ENCODE measurements around the gene RBM33. TPM values are rescaled to one million over a fixed set of nuclear protein-coding genes. Genes with fewer than 3 reads are reported as not detected.
A peak's percentile ranks its signal among the peaks of the same experiment; 100 is the strongest.

RBM33 gene
- total and polyA plus RNA-seq, 2 of the 4 experiments (the other 2 are of a cell fraction), result 7.3 to 10.8 TPM

DNA sequence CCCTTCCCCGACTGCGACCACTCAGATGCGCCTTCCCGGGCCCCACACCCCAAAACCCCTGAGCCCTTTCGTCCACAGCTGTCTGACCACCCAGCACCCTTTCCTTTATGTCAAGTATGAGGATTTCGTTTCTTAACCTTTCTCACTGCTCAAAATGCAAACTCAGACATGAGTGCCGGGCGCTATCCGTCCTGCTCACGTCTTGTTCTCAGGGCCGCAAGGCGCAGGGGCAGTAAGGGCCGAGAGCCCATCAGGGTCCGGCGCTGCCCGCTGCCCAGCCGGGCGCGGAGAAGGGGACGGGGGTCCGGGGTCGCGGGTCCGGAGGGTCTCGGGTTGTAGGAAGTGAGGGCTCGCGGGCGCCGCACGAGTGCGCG lies 670 bp upstream of the RBM33 start:
- H2AFZ ChIP-seq (replicated peaks; ENCODE audit: low read length, poor library complexity), result peak overlapping the region; percentile 98
- no peak overlapping the region for H3K18ac ChIP-seq (ENCODE audit: low read depth, low read length)
- peak overlapping the region; percentile 95 for H3K9ac ChIP-seq (ENCODE audit: low read depth, low read length)
- peak overlapping the region; percentile 88 for H3K4me3 ChIP-seq (ENCODE audit: insufficient read depth, low read depth, low read length)
- H2BK120ac ChIP-seq (ENCODE audit: low read depth, low read length), result peak overlapping the region; percentile 32; the same call in 1 of the 2 replicates
- peak overlapping the region; percentile 91 for H3K4me2 ChIP-seq (ENCODE audit: low read depth, low read length)
- peak overlapping the region; percentile 64 to 99 for H4K8ac ChIP-seq (ENCODE audit: low read depth in 2 of 2, low read length in 2 of 2)
- peaks cover 9 to 19% of the 10 kb centered on the region in 2 experiments; a peak in 3 of 4 replicates for H3K79me1 ChIP-seq (ENCODE audit: low read depth in 1 of 2, low read length in 2 of 2)
- H4K91ac ChIP-seq (ENCODE audit: insufficient read depth, low read depth, low read length), result peak overlapping the region; percentile 36; the same call in 1 of the 2 replicates
- ChIA-PET CTCF (no interaction called here), POLR2A (ENCODE audit: unreplicated experiment) (no interaction called here)
- DNase-seq (peak; percentile 18), ATAC-seq (ENCODE audit: low read depth) (peak; percentile 44)
- peak overlapping the region; percentile 91 for H2AK9ac ChIP-seq (replicated peaks; ENCODE audit: low read depth, low read length, poor library complexity)
- H3K27me3 ChIP-seq (ENCODE audit: control insufficient read depth, insufficient read depth, low read length), result no peaks in the 10 kb centered on the region
- H2BK5ac ChIP-seq (ENCODE audit: low read depth, low read length, poor library complexity, severe bottlenecking), result peak overlapping the region; percentile 93
- H3K23ac ChIP-seq (ENCODE audit: low read depth, low read length), result peak overlapping the region; percentile 88
- no CpG with 5 or more reads among the region's 32 CpGs for WGBS, 2 experiments (ENCODE audit: extremely low coverage in 2 of 2, insufficient read length in 1 of 2)
- H3K4ac ChIP-seq (ENCODE audit: low read depth, low read length), result peak overlapping the region; percentile 79
- peak overlapping the region; percentile 92 for H3K14ac ChIP-seq (replicated peaks; ENCODE audit: low read depth, low read length)
- H2BK15ac ChIP-seq (ENCODE audit: low read depth, low read length), result no peak overlapping the region
- H3K36me3 ChIP-seq (ENCODE audit: control insufficient read depth, insufficient read depth, low read length), result peaks cover 8% of the 10 kb centered on the region
- intact Hi-C loops (cut with micrococcal nuclease), result loop anchor here (2.0 to 5.0 kb wide), 3 partner anchors 46 to 95 kb away; no protein-coding TSS in a partner anchor
- dilution Hi-C loops (cut with HindIII; ENCODE audit: low sequenced_read_pairs, unreplicated experiment), result no loop called here
- H4K20me1 ChIP-seq (ENCODE audit: insufficient read depth, low read length), result peaks cover 15% of the 10 kb centered on the region; the same call in 1 of the 2 replicates
- H3K4me1 ChIP-seq (ENCODE audit: control insufficient read depth, insufficient read depth, low read length), result peaks cover 3% of the 10 kb centered on the region
- H2AK5ac ChIP-seq (ENCODE audit: low read depth, low read length), result no peak overlapping the region
- no peak overlapping the region for H2BK20ac ChIP-seq (ENCODE audit: low read depth, low read length)
- H3K56ac ChIP-seq (ENCODE audit: extremely low read depth, insufficient read depth, low read length), result peak overlapping the region; percentile 80
- H3K9me3 ChIP-seq (ENCODE audit: control insufficient read depth, insufficient read depth, low read length), result peaks cover 4% of the 10 kb centered on the region; the same call in 1 of the 2 replicates
- BruUV-seq (replicated peaks), result no TSS peak
- peak overlapping the region; percentile 90 for H3K27ac ChIP-seq (ENCODE audit: insufficient read depth, low read length)
- in situ Hi-C loops (cut with MboI; ENCODE audit: low sequenced_read_pairs), result no loop called here
- peaks cover 3% of the 10 kb centered on the region; the same call in 1 of the 2 replicates for H3K9me1 ChIP-seq (ENCODE audit: insufficient read depth, low read length)
- TF ChIP-seq NFE2L2 (IDR thresholded peaks at IDR 0.05; ENCODE audit: low read depth, low read length), result no peak
- no peak for TF ChIP-seq RAD21 (IDR thresholded peaks at IDR 0.05; ENCODE audit: low read length)
- TF ChIP-seq, protein P1, sequence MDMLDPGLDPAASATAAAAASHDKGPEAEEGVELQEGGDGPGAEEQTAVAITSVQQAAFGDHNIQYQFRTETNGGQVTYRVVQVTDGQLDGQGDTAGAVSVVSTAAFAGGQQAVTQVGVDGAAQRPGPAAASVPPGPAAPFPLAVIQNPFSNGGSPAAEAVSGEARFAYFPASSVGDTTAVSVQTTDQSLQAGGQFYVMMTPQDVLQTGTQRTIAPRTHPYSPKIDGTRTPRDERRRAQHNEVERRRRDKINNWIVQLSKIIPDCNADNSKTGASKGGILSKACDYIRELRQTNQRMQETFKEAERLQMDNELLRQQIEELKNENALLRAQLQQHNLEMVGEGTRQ (IDR thresholded peaks at IDR 0.05; ENCODE audit: low read depth, low read length), result no peak
- TF ChIP-seq MAZ (IDR thresholded peaks at IDR 0.05; ENCODE audit: borderline replicate concordance, low read depth, low read length), result no peak
- no peak for TF ChIP-seq CTCF (conservative IDR thresholded peaks at IDR 0.05; ENCODE audit: low read depth, low read length)
- no peak for TF ChIP-seq MAFK (IDR thresholded peaks at IDR 0.05; ENCODE audit: low read depth, low read length)
- TF ChIP-seq RCOR1 (IDR thresholded peaks at IDR 0.05; ENCODE audit: insufficient replicate concordance, low read length), result no peak
- no peak for TF ChIP-seq POLR2A (IDR thresholded peaks at IDR 0.05; ENCODE audit: low read depth, low read length)
- H4K5ac ChIP-seq (ENCODE audit: low read depth, low read length), result peak overlapping the region; percentile 87
